Lower leg skin (tissue), 3 donors: Measurements from ENCODE around the gene CA10.

Experiments
- POLR2A ChIP-seq, 2 donors: fragments of 450-650 bp; IDR thresholded peaks; one replicate each; pipeline ENCODE4 v1.6.1; 2016 to 2017; ENCODE audit warnings: antibody characterized with exemption in 2 of 2, mild to moderate bottlenecking in 1 of 2, moderate library complexity in 1 of 2
- TF ChIP-seq, protein P1 (sequence below), 3 donors: fragments of 450-650 bp; IDR thresholded peaks; one replicate each; pipeline ENCODE4 v1.5.1; 2016; ENCODE audit warnings: antibody characterized with exemption in 3 of 3, mild to moderate bottlenecking in 3 of 3, moderate library complexity in 2 of 3

DNA sequence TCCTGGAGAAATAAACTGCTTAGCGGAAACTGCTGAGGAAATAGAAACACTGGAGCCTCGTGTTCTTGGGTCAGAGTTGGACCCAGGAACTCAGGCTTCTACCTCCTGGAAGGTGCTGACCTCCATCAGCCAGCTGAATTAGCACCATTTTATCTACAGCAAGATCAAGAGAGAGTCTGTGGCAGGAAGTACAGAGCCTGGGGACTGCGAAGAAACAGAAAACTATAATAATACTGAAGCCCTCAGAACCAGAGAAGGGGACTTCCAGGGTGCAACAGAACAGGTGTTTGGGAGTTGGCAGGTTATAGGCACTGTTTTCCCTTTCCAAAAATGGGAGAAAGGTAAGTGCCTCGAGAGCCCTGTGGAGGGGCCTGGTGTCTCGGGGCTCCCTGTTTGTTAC is 379.7 kb downstream of the CA10 start:
- TF ChIP-seq, protein P1, sequence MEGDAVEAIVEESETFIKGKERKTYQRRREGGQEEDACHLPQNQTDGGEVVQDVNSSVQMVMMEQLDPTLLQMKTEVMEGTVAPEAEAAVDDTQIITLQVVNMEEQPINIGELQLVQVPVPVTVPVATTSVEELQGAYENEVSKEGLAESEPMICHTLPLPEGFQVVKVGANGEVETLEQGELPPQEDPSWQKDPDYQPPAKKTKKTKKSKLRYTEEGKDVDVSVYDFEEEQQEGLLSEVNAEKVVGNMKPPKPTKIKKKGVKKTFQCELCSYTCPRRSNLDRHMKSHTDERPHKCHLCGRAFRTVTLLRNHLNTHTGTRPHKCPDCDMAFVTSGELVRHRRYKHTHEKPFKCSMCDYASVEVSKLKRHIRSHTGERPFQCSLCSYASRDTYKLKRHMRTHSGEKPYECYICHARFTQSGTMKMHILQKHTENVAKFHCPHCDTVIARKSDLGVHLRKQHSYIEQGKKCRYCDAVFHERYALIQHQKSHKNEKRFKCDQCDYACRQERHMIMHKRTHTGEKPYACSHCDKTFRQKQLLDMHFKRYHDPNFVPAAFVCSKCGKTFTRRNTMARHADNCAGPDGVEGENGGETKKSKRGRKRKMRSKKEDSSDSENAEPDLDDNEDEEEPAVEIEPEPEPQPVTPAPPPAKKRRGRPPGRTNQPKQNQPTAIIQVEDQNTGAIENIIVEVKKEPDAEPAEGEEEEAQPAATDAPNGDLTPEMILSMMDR (IDR thresholded peaks at IDR 0.05) = no peak
- TF ChIP-seq POLR2A (IDR thresholded peaks at IDR 0.05) = no peak
